ENCODE results near the gene TTLL5. TPM values are rescaled to one million over a fixed set of nuclear protein-coding genes. Genes with fewer than 3 reads are reported as not detected.

The TTLL5 gene
- total RNA-seq, 1 donor from 2014 or later, result 43.8 TPM

DNA sequence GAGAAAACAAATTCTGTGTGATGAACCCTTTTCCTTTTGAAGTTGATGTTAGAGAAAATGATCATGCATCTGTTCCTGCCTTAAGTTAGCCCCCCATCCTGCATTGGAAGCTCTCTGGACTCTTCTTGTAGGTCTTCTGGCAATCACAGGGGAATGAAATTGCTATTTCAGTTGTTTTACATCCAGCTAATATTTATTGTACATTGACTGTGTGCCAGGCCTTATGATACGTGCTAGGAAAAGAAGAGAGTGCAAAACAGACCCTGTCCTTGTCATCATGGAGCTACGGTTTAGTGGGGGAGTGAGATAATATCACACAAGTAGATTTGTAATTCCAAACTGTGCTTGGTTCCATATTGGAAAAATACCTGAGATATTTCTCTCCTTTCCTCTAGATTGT is 202.2 kb downstream of the TTLL5 start:
- no peak for DNase-seq (ENCODE audit: low read depth, low spot score)

DNA sequence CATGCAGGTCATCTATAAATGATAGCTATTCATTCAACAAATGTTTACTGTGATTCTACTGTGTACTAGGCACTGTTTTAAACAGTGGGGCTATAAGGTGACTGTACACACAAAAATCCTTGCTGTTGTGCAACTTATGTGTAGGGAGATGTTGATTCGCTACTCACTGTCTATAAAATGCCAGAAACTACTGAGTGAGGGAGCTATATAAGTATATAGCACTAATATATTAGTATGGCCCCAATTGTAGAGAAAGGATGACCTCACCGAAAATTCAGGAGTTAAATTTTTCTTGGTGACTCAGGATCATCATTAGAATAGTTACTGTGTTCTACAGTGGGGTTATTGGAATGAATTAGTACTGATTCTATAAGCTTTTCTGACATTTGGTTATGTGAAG is 203.3 kb downstream of the TTLL5 start:
- no peak for DNase-seq (ENCODE audit: low read depth, low spot score)

DNA sequence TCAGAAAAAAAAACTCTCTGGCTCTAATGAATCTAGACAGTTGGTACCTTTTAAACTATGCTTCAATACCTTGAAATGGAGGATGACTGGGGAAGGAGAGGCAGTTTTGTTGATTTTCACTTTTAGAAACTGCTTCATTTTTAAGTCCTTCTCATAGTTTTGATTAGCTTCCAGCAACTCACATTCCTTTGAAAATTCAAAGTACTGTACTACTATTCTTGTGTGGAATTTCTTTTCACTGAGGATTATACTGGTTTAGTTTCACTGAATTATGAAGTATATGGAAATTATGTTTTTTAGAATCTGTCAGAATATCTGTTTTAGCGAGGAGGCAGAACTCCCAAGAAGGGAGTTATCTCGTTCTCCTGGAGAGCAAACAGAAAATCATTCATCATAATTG is 204.5 kb downstream of the TTLL5 start:
- DNase-seq (ENCODE audit: low read depth, low spot score), result no peak

DNA sequence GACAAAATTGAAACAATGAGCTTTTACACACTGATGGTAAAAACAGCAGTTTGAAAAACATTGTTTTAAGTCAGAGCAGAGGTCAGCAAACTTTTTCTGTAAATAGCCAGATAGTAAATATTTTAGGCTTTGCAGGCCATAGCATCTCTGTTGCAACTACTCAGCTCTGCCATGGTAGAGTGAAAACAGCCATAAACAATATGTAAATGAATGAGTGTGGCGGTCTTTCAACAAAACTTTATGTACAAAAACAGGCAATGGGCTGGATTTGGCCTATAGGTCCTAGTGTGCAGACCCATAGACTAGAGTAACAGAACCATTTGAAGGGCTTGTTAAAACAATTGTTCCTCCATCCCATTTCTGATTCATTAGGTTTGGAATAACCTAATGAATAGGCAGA is 205.9 kb downstream of the TTLL5 start:
- DNase-seq (ENCODE audit: low read depth, low spot score), result no peak

DNA sequence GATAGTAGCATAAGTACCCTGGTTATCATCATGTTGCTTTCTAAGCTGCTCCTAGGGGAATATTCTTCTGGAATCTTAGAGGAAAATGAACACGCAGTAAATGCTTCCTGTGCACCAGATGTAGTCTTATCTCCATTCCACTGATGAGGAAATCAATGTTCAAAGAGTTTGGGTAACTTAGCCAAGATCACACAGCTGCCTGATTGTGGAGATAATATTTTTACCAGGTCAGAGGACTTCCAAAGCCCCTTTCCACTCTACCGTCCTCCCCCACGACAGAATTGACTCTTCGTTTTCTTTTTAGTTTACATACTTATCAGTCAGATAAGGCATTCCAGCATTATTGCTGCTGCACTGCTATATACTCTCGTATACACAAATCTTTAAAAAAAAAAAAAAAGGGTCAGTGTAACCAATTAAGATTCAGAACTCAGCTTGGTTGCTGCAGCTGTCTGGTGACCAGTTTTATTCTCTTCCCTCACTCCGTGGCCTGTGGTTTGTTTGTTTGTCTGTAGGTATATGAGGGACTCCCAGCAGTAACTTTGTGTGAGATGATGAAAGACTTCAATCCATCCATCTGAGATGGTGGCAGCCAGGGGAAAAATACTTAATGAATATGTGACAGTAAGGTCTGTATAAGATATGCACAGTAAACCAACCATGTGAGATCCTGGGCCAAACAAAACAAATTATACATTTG is 210.3 kb downstream of the TTLL5 start:
- peak; percentile 75 for DNase-seq (ENCODE audit: low read depth, low spot score)

DNA sequence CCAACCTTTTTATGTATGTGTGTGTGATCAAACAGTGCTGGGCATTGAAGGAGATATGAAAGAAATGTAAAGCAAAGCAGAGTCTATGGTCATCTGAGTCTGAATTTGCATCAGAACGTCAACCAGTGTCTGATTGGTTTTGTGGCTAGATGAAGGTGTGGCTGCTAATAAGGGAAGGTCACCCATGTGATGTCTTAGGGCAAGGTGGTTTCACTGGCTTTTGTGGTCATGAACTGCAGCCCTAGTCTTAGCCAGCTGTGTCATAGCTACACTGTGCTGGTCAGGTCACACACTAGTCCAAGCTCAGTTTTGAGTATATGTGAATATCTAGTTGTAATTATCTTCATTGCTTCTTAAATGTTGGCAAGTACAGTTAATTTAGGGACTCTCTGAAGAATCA is 214.9 kb downstream of the TTLL5 start:
- no peak for DNase-seq (ENCODE audit: low read depth, low spot score)

DNA sequence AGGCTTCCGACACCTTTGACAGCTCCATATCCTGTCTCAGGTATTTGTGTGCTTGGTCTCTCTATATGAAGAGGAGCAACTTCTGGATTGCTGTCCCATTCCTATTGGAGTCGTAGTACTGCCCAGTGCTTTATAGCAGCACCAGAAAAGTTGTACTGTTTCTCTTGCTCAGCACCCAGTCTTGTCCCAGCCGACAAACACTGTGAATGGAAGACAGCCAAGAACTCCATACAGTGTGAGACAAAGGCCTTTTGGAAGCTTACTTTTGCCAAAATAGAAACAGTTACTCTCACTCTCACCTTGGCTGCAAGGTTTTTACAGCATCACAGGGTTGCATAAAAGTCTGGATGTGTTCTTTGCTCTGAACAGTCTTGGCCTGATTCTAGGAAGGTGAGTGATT is 215.5 kb downstream of the TTLL5 start:
- no peak for DNase-seq (ENCODE audit: low read depth, low spot score)

DNA sequence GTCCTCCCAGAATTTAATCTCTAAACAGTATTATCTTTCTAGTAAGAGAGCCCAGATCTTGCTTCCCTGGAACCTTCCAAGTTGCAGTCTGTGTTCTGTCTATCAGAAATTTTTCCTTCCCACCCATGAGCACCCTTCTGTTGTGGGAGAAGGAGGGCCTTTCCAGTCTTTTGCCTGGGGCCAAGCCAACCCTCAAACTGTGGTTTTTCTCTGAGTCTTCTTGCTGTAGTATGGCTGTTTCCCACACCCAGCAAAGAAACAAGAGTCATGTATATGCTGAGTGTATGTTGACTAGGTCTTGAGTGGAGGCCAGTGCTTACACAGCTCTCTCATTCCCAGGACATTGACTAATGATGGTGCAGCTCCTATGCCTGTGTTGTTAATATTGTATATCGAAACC is 216.2 kb downstream of the TTLL5 start:
- DNase-seq (ENCODE audit: low read depth, low spot score), result no peak

DNA sequence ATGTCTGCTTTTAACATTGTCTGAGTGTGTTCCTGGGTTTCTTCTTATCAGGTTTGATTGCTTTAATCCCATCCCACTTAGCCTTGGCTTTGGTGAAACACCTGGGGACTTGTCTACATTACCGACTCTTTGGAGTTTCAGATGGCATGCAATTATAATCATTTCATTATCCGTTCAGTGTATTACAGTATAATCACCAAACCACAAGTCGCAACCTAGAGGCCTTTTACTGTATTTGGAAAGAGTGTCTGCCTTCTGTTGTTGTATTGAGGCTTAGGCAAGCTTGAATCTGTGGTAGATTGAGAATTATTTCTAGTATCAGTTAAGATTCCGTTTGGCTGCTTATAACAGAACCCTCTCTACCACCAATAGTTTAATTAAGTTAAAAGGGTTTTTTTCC is 216.8 kb downstream of the TTLL5 start:
- no peak for DNase-seq (ENCODE audit: low read depth, low spot score)

DNA sequence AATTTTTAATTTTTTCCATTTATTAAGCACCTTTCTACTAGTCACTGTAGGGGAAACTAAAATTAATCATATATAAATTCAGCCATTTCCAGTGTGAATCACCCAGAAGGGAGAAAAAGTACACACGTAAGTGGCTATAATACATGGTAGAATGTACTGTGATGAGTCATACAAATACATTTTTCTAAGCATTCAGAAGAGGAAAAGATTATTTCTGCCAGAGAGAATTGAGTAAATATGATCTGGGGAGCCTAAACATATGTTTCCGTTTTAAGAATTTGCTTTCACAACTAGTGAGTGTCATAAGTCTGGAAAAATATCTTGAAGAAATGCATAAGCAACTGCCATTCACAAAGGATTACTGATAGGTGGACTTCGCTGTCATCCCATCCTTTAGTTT is 218.0 kb downstream of the TTLL5 start:
- peak; percentile 87 for DNase-seq (ENCODE audit: low read depth, low spot score)

DNA sequence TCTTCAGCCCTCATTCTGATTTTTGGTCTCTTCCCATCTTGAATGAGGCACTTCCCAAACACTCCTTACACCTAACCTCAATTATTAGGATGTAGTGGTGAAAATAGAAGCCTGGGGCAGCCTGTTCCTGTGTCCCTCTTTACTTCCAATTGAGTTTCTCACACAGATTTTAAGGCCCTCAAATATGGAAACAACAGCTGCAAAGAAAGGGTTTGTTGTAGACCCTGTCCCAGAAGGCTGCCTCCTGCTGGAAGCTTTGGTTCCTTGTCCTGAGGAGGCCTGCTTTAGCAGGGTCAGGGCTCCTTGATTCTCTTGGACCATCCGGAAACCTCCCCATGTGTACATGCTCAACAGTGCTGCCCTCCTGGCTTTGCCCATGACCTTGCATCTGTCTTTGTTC is 219.5 kb downstream of the TTLL5 start:
- no peak for DNase-seq (ENCODE audit: low read depth, low spot score)

DNA sequence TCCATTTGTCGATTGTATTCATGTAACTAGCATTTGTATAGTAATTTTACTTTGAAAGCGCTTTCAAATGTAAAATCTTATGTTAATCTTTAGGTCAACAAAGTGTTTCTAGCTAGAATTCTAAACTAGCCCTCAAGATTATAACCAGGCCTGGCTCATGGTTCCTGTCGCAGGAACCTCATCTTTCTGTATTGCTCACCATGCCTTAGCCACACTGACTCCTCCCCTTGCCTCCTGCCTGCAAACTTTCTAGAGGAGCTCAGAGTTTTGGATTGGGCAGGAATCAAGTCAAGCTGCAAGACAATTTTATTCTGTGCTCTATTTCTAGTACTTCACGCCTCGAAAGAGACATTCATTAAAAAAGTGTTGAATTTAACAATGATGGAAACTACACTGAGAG is 220.9 kb downstream of the TTLL5 start:
- DNase-seq (ENCODE audit: low read depth, low spot score), result no peak

DNA sequence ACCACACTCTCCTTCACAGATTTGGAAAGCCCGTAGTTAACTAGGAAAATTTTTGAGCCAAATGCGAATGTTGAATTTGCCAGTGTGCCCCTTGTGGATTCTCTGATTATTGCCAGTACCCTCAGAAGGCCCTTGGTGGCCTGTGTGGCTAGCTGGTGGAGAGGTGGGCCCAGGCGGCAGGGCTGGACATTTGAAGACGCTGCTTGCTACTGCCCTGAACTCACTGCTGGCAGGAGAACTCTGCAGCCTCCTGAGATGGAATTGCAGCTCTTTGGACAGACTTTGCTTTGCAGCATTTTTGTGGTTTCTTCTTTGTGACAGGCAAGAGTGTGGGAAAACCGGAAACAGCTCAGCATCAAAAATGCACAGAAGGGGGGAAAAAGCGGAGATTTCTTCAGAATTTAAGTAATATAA is 223.2 kb downstream of the TTLL5 start:
- DNase-seq (ENCODE audit: low read depth, low spot score), result no peak

DNA sequence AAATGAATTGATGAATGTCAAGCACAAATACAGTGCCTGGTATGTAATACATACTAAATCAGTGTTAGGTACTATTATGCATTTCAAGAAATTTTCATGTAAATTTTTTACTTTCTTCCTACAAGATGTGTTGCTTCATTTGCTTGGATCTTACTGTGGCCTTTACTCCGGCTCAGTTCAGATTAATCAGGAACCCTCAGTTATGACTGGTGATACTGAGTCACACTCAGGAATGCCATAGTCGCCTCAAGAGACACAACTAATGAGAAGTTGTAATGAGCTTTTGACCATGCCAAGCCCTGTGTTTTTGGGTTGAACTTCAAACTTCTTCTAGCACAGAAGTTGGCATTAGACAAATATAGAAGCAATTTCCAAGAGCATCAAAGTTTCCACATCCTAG is 224.8 kb downstream of the TTLL5 start:
- no peak for DNase-seq (ENCODE audit: low read depth, low spot score)

DNA sequence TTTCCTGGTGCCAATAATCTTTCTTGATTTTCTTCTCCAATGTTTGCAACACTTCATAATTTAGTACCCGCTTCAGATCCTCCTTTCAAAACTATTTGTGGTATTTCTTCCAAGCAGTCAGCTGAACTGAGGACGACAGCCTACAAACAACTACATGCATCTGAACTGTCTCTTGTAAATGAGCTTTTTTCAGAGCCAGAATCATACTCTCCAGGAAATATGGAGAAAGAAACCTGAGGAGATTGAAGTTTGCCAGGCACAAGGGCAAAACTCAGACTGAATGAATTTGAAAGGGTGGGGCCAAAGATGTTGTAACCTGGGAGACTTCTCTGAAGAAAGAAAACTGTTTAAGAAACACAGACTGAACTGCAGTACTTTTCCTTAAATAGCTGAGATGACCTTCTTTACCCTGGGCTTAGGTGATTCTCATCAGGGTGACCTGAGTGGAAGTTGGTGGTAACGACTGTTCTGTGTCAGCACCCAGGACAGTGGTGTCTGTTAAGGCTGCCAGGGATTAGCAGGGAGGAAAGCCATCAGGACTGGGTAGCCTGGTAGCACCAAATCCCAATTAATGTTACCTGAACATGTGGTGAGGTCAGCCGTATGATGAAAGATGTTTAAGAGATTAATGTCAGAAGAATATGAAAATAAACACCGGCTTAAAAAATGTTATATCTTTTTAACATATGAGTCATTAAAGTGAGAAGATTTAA is 225.7 kb downstream of the TTLL5 start:
- DNase-seq (ENCODE audit: low read depth, low spot score), result no peak

DNA sequence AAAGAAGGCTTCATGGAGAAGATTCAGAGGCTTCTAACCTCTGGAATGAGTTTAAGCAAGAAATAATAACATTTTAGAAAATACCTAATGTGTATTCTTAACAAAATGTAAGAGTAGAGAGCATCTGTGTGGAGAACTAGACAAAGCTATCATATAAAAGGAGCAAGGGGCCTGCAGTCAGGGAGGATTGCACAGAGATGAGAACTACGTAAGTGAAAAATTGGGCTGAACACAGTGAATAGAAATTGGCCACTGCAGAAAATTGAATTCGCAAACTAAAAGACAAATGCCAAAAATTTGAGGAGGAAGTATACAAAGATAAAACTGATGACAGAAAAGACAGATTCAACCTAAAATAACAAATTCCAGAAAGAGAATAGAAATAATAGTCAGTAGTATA is 227.9 kb downstream of the TTLL5 start:
- no peak for DNase-seq (ENCODE audit: low read depth, low spot score)

DNA sequence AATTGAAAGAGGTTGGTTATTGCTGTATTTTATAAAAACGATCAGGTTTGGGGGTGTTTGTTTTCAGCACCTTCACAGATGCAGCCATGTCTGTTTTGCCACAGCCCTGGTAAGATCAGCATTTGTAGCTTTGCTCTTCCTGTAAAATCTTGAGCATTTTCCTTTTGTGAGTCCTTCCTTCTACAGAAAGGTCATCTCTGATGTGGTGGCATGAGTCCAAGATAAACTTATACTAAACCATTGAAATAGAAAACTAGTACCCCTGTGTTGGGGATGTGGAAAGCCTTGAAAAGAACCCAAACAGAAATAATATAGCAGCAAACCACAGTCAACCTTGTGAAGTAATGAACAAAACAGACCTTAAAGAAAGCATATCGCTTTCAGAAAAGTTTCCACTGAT is 235.3 kb downstream of the TTLL5 start:
- no peak for DNase-seq (ENCODE audit: low read depth, low spot score)

DNA sequence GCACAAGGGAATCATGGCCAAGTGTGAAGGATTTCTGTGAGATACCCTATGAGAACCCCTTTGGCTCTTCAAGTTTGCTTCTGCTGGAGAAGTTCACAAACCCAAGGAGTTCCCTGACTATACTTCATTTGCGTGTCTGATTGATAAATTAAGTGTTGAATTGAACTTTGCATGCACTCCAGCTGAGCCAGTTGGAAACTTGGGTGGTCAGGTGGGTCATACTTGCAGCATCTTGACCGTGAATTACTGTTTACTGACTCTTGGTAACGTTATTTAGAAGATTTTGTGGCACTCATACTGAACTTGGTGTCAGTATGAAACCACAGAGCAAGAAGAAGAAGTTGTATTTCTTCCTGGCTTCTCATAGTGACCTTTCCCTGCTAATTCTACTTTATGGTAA is 243.3 kb downstream of the TTLL5 start:
- DNase-seq (ENCODE audit: low read depth, low spot score), result no peak

DNA sequence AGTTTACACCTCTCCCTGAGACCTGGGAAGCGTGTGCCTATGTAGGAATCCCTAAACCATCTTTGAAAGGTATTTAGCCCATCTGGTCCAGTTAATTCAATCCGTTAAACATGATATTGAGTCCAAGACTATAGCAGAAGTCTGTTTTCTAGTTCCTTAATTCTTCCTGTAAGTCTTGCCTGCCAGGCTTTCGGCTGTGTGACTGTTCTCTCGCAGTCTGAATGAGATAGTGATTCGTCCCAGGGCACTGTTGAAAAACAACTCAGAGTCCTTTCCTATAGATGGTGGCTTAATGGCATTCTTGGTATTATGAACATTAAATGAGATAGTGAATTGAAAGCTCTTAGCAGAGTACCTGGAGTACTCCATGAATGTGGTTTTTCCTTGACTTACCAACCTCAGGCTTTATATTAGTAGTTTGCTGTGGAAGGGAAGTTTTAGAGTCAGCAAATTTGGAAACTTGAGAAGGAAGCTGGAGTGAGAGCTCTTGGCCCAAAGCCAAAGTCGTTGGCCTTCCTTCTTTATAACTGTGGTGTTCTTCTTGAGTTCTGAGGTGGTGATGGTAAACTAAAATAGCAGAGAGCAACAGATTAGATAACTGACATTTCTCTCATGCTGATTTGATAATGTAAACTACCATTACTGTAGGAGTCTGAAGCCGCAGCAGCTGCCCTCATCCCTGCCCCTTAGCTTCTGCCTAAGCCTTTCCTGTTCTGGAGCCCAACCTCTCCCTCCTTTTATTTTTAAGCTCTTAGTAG is 244.3 kb downstream of the TTLL5 start:
- no peak for DNase-seq (ENCODE audit: low read depth, low spot score)

DNA sequence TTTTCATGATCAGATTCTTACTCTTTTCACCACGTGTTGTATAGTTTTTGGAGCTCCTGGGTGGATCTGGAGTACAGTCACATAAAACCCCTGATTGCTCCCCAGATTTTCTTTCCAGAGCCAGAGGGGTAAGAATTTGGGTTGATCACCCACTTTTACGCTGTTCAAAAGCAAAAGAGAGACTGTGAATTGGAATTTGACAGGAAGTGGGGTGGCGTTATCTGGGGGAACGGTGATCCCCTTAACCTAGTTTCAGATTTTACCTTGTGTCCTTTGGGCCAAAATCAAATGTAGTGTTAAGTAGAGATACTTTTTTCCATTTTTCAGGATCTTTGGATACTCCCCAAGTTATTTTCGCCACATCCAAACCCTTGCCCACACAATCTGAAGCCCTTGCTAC is 245.2 kb downstream of the TTLL5 start:
- no peak for DNase-seq (ENCODE audit: low read depth, low spot score)

DNA sequence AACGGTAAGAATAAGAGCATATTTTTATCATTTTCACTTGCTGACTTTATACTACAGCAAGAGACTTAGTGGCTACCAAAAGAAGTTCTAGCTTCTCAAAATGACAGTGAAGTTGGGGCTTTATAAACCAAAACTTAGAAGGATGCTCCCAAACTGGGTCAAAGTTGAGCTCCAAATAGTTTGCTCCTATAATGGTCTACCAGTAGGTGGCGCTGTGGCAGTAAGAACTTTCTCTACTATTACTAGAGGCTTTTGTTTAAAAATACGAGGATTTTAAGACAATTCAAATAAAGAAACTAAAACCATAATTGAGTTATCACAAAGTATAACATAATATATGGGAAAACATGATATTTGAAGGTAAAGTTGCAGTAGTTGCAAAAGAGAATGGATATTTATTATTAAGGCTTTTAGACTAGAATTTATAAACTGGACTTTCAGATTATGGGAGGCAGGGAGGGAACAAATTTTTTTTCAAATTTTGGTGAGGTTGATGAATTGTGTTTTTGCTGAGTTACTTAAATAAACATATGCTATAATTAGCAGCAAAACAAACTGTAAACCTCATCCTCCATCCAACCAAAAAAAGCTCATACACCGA is 245.7 kb downstream of the TTLL5 start:
- no peak for DNase-seq (ENCODE audit: low read depth, low spot score)

DNA sequence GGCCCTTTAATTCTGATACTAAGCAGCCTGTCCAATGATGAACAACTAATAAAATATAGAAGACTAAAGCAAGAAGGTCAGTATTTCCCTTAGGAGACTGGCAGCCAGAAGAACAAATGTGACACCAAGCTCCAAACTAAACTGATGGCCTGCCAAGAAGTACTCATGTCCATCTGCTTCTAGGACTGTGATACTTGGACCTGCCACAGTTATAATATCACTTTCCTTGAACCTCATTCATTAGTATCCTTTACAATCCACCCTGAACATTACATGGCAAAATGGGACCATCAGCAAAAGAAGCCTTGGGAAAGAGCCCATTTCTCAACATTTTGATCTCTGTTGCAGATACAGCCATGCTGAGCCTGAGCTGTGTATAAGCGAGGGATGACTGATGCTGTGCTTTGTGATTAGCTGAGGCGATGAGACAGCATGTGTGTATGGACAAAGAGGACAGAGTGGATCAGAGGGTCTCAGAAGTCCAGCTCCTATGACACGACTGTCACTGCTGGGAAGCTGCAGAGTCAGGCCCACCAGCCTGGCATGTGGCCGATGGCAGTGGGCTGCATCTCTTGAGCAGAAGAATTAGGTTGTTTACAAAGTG is 246.8 kb downstream of the TTLL5 start:
- no peak for DNase-seq (ENCODE audit: low read depth, low spot score)

Measured in pulmonary artery endothelial cell (primary cell).